Stimulated activated CD4-positive, alpha-beta T cell treated with anti-CD3 and anti-CD28 coated beads, TNF-alpha, amount 100 ng/mL, for 24 hours (primary cell): Measurements from ENCODE around the gene KIAA0586.
"Not testable (repeated sequence)": the region's sequence is repeated elsewhere in the genome, so short reads cannot be mapped to it uniquely, and the experiment has no call there.

Source experiments
- DNase-seq, 3 experiments: peaks; one replicate each; pipeline ENCODE4 v3.0.0-alpha.2; 2020; ENCODE audit warnings: low read depth in 3 of 3

KIAA0586 gene

DNA sequence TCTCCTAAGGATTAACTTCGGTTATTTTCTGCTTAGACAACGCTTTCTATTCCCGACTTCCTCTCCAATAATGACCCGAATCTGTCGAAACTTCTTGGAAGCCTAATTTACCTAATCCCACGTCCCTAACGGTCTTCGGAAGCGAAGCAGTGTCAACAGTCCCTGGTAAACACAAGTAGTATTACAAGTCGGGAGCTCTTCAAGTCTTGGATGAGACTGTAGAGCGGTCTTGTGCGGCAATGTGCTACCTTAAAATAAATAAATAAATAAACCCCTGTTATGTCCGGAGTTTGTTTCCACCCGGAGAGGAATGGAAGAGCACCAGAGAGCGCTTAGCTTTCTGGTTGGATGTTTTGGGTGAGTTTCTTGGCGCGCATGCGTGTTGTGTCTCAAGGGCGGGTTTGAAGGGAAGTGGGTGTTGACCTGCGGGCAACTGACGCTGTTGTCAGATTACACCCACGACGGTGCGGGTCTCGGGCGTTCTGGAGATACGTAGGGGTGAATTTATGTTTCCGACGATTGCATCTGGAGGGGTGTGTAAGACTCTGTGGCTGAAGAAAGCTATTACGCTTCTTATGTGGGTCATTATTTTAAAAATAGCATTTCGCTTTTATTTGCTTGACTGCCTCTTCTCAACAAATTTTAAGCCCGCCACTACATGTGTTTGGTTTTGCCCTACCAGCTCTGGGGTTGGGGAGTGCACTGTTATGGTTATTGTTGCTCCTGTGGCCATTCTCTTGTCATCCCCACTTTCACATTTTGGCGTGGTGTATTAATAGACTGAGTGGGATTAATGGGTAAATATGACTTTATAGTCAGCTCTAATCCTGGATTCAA lies at the start of gene KIAA0586, which contains the start of gene TIMM9:
Gene KIAA0586, plus strand, starts transcription at position 439 of the 837 bp plus-strand sequence. CDS start 546 bp downstream, outside the sequence.
Gene TIMM9, minus strand, starts transcription at position 251 of the 837 bp plus-strand sequence. CDS start 15,586 bp downstream, outside the sequence.
- peak; percentile 87 to 95 (median 94) for DNase-seq

DNA sequence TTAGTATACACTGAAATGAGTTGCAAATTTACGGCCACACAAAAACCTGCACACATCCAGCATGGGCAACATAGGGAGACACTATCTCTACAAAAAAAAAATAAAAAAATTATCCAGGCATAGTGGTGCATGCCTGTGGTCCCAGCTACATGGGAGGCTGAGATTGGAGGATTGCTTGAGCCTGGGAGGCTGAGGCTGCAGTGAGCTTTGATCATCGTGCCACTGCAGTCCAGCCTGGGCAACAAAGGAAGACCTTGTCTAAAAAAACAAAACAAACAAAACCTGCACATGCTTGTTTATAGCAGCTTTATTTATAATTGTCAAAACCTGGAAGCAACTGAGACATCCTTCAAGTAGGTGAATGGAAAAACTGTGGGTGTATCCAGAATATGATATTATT lies 36.7 kb upstream of the KIAA0586 start:
- no peak for DNase-seq

DNA sequence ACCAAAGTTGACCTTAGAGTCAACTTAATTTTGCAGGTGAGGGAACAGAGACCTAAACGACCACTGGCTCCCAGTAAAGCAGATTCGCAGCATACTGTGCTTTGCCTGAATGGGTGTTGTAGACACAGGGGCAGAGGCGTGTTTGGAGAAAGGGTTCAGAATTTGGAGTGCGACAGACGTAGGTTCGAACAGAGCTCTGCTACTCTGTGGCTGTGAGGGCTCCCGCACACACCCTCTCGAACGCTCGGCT lies 32.0 kb upstream of the KIAA0586 start:
- DNase-seq, result no peak

DNA sequence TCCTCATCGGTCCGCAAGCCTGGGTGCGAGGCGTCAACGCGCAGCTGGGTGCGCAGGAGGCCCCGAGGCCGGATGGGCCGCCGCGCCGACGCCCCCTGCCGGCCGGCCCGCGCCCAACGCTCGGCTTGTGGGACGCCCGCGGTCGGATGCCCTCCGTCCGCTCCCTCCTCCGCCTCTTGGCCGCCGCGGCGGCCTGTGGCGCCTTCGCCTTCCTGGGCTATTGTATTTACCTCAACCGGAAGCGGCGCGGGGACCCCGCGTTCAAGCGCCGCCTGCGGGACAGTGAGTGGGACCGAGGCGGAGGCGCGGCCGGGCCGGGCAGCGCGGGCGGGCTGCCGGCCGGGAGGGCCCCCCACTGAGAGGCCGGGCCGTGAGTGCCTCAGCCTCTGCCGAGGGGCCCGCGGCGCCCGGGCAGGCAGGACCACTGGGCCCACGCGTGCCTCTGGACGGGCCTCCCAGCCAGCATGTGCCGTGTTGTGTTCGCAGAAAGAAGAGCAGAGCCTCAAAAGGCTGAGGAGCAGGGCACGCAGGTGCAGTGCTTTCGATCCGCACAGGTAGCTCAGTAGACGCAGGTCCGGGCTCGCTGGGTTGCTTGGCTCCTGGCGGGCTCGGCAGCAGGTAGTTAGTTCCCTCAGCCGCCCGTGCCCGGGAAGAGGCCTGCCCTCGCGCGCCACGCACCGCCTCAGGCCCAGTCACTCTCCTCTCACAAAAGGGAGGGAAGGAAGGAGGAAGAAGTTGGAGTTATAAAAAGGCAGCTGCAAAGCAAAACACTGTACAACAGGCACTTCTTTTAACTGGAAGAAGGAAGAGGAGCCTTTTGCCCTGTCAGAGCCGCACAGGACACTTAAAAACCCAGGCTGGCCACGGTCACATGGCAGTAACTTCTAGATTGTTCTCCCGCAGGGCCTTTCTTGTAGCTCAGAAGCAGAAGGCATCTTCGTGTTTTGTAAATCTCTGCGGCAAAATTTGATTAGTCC lies 31.4 kb upstream of the KIAA0586 start, which contains the start of gene TOMM20L:
Gene TOMM20L, plus strand, starts transcription at position 119 of the 977 bp plus-strand sequence. Its CDS starts 28 bp downstream, at position 147.
- DNase-seq, result peak; percentile 31 to 66 (median 58)

DNA sequence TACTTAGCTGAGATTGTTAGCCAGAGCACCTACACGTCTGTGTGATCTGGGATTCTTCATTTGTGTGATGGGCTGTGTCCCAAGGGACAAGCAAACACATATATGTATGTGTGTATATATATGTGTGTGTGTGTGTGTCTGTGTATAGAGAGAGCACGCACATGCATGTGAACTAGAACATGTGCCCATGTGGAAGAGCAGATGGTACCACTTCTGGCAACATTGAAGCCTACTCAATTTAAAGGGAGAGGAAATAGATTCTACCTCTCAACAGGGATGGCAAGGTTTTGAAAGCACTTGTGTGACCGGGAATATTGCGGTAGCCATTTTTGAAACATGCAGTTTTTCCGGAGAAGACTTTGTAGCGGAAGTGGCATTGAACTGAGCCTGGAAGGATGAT lies 30.4 kb upstream of the KIAA0586 start:
- DNase-seq, result no peak

DNA sequence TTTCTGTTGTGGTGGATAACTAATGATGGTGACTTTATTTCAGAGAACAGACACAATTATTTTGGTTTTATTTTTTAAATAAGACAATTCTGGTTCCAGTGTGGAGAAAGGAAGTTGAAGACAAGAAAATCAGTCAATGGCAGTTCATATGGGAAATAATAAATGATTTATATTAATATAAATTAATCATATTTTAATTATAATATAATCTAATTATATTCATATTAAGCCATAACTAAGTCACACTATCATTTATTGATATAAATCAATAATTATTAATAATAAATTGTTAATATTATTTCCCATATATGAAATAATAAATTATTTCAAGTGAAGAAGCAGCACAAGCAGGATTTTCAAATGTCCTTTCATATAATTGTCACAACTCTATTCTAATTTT lies 29.0 kb upstream of the KIAA0586 start:
- no peak for DNase-seq

DNA sequence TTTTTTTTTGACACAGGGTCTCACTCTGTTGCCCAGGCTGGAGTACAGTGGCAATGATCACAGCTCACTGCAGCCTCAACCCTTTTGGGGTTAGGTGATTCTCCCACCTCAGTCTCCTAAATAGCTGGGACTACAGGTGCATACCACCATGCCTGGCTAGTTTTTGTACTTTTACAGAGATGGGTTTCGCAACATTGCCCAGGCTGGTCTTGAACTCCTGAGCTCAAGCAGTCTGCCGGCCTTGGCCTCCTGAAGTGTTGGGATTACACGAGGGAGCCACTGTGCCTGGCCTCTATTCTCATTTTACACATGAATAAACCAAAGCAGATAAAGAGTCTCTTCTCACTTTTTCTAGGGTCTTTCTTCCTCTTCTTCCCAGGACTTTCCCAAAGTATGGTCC lies 28.6 kb upstream of the KIAA0586 start:
- DNase-seq, result no peak

DNA sequence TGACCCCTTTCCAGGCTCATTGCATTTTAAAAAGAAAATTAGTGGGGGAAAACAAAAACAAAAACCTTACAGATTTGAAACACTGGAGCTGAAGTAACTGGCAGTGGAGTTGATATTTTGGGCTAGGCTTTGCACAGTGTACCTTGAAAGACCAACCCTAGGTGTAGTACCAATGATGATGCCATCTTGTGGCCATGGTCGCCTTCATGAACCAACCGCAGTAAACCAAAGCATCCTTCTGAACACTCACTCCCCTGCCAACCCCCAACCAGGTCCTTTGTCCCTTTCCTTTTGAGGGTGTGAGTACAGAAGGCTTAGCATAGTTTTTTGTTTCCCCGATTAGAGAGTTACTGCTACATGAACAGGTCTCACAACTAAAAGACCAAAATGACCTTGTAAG lies 25.9 kb upstream of the KIAA0586 start:
- no peak for DNase-seq

DNA sequence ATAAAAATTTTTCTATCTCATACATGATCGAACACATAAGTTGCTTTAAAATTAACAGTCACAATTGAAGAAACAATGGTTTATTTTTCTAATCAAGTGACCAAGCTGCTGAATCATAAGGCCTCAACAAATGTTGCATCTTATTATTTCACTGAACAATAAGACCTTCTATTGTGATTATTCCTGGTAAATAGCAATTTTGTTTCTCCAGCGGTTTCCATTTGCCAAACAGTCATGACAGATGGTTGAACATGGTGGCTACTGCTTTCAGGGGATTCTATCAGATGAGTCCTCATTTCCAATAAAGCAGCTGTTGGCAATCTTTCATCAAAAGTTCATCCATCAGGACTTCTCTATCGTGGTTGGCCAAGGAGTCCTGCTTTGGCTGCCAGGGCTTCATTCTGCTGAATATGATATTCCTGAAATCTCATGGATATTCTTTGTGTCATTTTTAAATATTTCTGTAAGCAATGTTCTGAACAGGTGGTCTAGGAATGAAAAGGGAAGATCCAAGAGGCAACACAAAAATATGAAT lies 18.8 kb upstream of the KIAA0586 start:
- no peak for DNase-seq

DNA sequence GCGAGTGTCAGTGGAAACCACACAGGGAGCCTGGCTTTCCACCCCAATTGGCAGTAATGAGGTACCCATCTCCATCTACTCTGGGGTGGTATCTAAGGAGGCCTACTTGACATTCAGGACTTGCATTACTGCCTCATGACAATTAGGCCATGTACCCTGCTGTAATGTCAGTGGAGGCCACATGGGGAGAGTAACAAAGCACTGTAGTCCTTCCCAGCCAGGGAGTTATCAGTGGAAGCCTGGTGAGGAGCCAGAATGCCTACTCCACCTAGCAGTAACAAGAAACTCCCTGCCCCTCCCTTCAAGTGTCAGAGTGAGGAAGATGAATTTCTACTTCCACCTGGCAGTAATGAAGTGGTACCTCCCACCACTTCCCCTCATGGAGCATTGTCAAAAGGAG lies 12.7 kb upstream of the KIAA0586 start:
- no peak for DNase-seq

DNA sequence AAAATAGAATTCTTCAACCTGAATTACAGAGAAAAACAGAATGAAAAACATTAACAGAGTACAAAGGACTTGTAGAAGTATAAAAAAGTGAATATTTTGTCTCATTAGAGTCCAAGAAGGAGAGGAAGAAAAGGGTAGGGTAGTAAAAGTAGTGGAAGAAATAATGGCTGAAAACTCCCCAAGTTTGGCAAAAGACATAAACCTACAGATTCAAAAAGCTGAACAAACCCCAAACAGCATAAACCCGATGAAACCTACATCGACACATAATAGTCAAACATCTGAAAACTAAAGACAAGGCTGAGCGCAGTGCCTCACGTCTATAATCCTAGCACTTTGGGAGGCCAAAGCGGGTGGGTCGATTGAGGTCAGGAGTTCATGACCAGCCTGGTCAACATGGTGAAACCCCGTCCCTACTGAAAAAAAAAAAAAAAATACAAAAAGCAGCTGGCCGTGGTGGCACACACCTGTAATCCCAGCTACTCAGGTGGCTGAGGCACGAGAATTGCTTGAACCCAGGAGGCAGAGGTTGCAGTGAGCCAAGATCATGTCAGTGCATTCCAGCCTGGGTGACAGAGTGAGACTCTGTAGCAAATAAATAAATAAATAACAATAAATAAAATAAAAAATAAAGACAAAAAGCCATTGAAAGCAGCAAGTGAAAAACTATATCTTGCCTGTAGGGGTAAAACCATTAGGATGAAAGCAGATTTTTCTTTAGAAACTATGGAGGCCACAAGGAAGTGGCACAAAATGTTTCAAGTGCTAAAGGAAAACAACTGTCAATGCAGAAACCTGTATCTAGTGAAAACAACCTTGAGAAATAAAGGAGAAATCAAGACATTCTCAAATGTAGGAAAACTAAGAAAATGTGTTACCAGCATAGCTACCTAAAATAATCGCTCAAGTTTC lies 11.6 kb upstream of the KIAA0586 start:
- no peak for DNase-seq

DNA sequence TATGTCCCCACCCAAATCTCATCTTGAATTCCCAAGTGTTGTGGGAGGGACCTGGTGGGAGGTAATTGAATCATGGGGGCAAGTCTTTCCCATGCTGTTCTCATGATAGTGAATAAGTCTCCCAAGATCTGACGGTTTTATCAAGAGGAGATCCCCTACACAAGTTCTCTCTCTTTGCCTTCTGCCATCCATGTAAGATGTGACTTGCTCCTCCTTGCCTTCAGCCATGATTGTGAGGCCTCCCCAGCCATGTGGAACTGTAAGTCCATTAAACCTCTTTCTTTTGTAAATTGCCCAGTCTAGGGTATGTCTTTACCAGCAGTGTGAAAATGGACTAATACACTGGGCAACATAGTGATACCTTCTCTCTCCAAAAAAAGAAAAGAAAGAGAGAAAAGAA lies 10.6 kb upstream of the KIAA0586 start:
- DNase-seq, result not testable (repeated sequence)

DNA sequence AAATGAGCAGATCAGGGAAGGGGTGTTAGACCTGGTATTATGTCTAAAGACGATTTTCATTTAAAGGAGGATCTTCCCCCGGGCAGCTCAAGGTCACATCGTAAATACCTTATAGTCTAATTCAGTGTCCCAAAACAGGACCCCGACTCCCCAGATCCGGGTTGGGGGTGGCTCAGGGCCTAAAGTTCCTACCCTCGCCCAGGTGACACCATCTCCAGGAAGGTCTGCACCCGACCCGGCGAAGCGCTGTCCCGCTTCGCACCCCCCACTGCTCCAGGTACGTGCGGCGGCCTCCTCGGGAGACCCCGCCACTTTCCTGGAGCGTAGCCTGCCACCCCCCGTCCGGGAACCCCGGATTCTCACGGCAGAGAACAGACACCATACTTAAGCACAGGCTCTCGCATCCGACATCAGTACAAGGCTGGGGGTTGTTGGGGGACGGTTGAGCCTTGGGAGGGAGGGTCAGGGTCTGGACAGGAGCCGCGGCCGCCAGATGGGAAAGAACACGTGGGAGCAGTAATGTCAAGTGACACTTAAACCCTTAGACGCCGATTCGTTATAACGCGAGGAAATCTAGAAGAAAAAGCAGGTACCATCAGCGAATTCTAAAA lies 744 bp upstream of the KIAA0586 start:
- peak; percentile 25 to 31 (median 29) for DNase-seq

DNA sequence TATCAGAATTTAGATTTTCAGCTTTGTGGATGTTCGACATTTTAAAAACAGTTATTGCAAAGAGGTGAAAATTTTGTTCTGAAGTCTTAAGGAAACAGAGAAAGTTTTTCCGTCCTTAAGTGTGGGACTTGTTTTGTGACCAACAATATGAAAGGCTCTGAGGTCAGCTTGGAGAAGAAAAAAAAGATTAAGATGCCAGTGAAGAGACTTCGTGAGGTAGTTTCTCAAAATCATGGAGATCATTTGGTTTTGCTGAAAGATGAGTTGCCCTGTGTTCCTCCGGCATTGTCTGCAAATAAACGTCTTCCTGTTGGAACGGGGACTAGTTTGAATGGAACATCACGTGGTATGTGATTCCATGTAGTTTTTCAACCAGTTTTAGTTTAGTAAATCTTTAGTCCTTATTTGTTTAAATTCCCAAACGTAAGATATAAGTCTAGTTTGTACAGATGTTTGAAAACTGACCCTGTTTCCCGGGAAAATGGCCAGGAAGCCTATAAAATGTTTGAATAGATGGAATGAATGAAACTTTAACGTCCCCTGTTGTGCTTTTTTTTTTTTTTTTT lies 682 bp downstream of the KIAA0586 start:
- no peak for DNase-seq

DNA sequence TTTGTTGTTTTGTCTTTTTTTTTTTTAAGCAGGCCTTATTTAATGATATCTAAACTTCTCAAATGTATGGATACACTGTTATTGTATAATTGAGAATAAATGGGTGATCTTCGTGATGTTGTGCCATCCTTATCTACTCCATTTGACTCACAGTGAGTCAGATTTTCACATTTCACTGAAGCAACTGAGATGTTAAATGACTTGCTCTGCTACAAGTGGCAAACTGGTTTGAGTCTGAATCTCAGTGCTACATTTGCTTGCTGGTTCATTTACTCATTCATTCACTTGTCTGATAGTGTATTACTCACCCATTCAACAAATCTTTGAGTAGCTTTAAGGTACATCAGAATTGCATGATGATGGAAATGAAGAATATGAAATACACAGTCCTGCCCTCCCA lies 2.6 kb downstream of the KIAA0586 start:
- no peak for DNase-seq

DNA sequence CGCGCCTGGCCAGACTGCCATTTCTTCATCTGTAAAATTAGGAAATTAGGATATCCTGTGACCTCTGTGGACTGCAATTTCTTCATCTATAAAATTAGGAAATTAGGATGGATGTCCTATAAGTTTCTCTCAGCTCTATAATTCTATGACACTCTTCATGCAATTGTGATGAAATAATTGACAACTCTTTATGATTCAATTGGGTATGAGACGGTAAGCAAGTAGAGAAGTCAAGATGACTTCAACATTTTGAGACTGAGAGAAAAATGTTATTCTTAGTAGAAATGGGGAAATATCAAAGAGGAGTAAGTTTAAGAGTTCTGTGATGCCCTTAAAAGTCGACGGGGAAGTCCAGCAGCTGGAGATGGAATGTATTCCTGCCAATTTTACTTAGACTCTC lies 12.0 kb downstream of the KIAA0586 start:
- no peak for DNase-seq

DNA sequence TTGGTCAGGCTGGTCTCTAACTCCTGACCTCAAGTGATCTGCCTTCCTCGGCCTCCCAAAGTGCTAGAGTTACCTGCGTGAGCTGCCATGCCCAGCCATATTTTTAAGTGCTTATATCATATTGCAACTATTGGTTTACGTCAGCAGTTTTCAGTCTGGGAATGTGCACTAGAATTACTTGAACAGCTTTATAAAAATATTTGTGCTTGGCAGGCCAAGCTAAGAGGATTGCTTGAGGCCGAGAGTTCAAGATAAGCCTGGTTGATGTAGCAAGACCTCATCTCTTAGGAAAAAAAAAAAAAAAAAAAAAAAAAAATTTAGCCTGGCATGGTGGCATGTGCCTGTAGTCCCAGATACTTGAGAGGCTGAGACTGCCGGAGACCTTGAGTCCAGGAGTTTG lies 17.1 kb downstream of the KIAA0586 start:
- no peak for DNase-seq

DNA sequence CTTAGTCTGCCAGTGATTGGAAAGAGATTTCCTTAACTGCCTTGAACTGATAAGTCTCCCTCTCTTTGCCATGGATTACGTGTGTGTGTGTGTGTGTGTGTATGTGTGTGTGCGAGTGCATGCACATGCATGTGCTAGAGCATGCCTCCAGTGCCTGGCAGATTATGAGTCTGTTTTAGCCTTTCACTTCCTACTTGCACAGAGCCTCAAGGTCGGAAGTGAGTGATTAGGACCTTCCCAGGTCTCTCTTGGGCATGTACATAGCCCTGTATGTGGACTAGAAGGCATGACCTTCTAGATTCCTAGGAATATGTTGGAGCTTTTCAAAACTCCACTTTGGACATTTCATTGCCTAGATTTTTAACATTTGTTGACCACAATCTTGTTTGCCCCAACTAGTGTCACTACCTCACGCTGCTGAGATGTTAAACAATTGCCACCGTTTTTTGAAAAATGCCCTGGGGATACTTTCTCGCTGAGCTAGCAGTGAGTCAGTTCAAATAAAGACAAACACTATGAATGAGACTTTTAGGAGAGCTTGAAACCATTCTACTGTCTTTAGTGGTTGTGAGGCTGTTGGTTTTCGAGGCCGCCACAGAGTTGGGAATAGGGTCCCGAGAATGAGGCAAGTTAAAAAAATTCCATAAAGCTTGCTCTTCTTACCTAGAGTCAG lies 28.2 kb downstream of the KIAA0586 start:
- no peak for DNase-seq

DNA sequence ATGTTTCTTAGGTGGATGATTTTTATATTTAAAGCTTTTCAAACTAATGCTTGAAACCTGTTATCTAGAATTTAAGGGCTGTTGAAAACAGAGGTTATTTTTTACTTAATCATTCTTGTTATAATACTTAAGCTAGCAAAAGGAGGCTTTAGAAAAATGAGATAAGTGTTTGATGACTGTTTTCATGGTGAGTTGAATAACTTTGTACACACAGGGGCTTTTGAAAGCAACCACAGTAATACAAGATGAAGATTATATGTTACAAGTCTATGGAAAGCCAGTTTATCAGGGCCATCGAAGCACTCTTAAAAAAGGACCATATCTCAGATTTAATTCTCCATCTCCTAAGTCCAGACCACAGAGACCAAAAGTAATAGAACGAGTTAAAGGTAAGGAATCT lies 33.3 kb downstream of the KIAA0586 start:
- no peak for DNase-seq

DNA sequence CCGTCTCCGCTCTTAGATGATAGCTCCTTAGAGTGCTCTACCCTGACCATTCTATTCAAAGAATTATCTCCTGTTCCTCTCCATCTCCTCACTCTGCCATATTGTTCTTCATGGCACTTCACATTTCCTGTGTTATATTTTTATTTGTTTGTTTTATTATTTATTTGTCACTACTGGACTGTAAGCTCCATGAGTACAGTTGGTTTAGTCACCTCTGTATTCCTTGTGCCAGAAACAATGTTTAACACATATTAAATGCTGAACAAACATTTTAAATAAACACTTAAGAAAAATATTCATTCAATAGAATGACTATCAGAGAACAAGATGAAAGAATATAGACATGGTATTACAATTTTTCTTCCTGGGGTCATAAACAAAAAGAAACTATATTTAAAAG lies 35.6 kb downstream of the KIAA0586 start:
- no peak for DNase-seq
